ENCODE results near the gene NR4A2.
"Not testable (repeated sequence)": the region's sequence is repeated elsewhere in the genome, so short reads cannot be mapped to it uniquely, and the experiment has no call there.

The NR4A2 gene

GRCh38 chr2:156320486-156321098 lies 11.9 kb downstream of the NR4A2 start:
- peak; percentile 52 for DNase-seq

- DNase-seq: peak; percentile 46
Measured at GRCh38 chr2:156319811-156320485, 12.6 kb downstream of the NR4A2 start.

- no peak for DNase-seq
Measured at GRCh38 chr2:156317631-156318030, 14.9 kb downstream of the NR4A2 start.

DNA sequence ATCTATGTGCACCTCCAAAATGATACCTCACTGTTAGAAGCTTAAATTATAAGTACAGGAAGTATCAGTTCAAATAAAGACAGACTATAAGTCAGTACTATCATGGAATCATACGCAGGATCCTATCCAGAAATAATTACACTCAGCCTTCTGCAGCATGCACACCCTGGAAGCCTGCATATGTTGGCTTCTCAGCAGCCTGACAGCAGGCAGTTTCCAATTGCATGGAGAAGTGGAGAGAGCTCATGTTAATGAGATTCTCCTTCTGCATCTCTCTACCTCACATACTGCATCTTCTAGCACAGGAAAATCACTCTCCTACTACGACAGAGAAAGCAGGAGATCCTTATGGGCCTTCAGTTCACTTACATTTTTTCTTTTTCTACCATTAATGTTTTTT lies 20.5 kb downstream of the NR4A2 start:
- no peak for DNase-seq

DNA sequence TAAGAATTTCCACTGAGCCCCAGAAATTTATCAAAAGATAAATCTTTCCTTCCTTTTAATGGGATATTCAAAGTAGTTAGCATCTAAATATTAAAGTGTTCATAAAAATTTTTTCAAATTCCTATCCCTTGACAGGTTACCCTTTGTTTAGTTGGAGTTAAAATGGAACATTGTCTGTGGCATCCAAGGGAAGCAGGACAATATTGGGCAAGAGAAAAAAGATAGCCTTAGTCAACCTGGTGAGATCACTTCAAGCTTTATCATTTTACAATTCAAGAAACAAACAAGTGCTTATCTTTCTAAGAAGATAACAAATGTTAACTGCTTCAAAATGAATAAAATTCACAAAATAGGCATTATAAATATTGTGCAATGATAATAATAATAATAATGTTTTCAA lies 21.7 kb downstream of the NR4A2 start:
- DNase-seq: no peak

GRCh38 chr2:156309917-156310316 lies 22.6 kb downstream of the NR4A2 start:
- no peak for DNase-seq

DNA sequence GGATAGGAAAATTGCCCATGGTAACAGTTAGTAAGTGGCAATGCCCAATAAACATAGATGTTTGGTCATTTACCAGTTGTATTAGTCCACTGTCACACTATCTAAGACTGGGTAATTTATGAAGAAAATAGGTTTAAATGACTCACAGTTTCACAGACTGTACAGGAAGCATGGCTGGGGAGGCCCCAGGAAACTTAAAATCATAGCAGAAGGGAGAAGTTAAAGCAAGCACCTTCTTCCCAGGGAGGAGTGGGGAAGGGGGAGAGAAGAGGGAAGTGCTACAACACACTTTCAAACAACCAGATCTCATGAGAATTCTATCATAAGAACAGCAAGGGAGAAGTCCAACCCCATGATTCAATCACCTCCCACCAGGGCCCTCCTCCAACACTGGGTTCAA lies 23.4 kb downstream of the NR4A2 start:
- DNase-seq: no peak

DNA sequence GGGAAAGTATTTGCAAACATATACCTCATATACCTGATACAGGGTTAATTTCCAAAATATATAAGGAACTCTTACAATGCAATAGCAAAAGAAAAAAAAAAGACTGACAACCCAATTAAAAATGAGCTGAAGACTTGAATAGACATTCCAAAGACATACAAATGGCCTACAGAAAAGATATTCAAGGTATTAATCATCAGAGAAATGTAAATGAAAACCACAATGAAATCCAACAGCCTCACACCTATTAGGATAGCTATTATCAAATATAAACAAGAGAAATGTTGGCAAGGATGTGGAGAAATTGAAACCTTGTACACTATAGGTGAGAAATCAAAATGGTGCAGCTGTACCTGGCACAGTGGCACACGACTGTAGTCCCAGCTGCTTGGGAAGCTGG lies 25.7 kb downstream of the NR4A2 start:
- DNase-seq: no peak

DNA sequence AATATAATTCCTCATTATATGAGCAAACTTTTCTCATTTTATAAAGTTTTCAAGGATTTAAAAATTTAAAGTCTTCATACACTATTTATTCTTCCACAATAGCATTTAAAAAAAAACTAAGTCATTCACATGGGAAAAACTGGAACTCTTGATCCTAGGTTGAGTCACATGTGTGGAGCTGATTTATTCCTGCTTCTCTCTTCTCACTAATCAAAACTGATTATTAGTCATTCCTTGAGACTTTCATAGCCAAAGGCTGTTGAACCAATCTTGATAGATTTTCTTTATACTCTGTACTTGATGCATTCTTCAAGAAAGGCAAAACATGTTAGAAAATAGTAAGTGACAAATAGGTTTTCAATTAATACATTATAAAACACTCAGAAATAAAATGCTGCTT lies 27.4 kb downstream of the NR4A2 start:
- no peak for DNase-seq

DNA sequence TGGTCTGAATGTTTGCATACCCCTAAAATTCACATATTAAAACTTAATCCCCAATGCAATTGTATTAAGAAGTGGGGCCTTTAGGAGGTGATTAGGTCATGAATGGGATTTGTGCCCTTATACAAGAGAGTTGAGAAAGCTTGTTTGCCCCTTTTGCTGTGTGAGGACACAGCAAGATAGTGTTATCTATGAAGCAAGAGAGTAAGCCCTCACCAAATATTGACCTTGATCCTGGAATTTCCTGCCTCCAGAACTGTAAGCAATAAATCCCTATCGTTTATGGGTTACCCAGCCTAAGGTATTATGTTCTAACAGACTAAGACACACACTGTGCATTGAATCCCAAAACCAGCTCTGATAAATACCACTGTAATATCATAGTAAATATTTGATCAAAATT lies 32.2 kb downstream of the NR4A2 start:
- no peak for DNase-seq

- DNase-seq: no peak
Measured at GRCh38 chr2:156294945-156295580, 37.5 kb downstream of the NR4A2 start.

- not testable (repeated sequence) for DNase-seq
Measured at GRCh38 chr2:156293382-156293781, 39.1 kb downstream of the NR4A2 start.

DNA sequence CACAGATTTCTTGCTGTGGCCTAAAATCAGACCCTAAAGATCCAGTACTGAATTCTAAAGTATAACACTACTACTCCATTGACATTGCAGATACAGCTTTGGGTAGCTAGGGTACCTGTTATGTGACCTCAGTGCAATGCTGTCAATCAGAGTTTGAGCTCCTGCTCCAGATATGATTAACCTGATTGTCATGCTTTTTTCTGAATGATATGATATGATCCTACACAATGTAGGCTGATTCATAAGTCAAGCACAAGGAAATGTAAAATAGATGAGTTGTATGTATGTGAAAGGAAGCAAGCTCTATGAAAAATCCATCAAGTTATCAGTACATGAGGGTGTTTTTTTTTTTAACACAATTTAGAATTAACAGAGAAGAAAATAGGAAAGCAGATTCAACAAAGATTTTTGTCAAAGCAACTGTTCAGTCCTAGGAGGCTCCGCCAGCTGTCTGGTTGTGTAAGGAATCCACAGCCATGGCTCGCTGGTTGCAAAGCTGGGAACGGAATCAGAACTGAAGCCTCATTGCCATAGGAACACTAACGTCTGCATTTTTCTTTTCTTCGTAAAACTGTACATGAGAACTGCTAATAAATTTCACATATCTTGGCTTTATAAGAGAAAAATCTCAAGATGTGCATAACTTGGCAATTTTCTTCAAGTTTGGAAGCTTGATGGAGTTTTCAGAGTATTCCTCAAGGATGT lies 52.9 kb downstream of the NR4A2 start:
- no peak for DNase-seq
